Heart left ventricle (tissue), 16 donors: Measurements from ENCODE around the gene C1QBP. TPM values are rescaled to one million over a fixed set of nuclear protein-coding genes. Genes with fewer than 3 reads are reported as not detected.
"Not testable (repeated sequence)": the region's sequence is repeated elsewhere in the genome, so short reads cannot be mapped to it uniquely, and the experiment has no call there.

Source experiments
- ATAC-seq, 4 donors: fragments of 200-7000 bp; cut with Tn5 transposase; one replicate each; pipeline ENCODE4 v1.9.1; 2020 to 2022; ENCODE audit warnings: moderate library complexity in 4 of 4, mild to moderate bottlenecking in 3 of 4, moderate number of reproducible peaks in 1 of 4
- DNase-seq, 5 donors: peaks; one replicate each; pipeline ENCODE4 v3.0.0-alpha.2; 2020
- H3K27ac ChIP-seq, 12 donors: fragments of 200-600 bp; sonication (generic) in 4 of 12; one replicate each; pipeline versions ENCODE4 v1.5.0 to v1.8.0; 2016 to 2022; ENCODE audit warnings: mild to moderate bottlenecking in 2 of 12
- H3K27me3 ChIP-seq, 9 donors: fragments of 200-600 bp; sonication (generic) in 2 of 9; one replicate each; pipeline versions ENCODE4 v1.5.1 to v1.8.0; 2016 to 2022; ENCODE audit warnings: mild to moderate bottlenecking in 3 of 9
- H3K36me3 ChIP-seq, 9 donors: fragments of 200-600 bp; sonication (generic) in 2 of 9; one replicate each; pipeline versions ENCODE4 v1.5.0 to v1.8.0; 2018 to 2022; ENCODE audit warnings: mild to moderate bottlenecking in 2 of 9
- H3K4me1 ChIP-seq, 12 donors: fragments of 200-600 bp; sonication (generic) in 4 of 12; one replicate each; pipeline versions ENCODE4 v1.5.0 to v1.8.0; 2016 to 2022; ENCODE audit warnings: mild to moderate bottlenecking in 3 of 12
- H3K4me3 ChIP-seq, 12 donors: fragments of 200-600 bp; sonication (generic) in 4 of 12; one replicate each; pipeline versions ENCODE4 v1.5.0 to v1.8.0; 2017 to 2022; ENCODE audit warnings: mild to moderate bottlenecking in 9 of 12, moderate library complexity in 4 of 12
- H3K9me3 ChIP-seq, 12 donors: fragments of 200-600 bp; sonication (generic) in 4 of 12; one replicate each; pipeline versions ENCODE4 v1.5.0 to v1.8.0; 2016 to 2022; ENCODE audit warnings: mild to moderate bottlenecking in 1 of 12
- POLR2A ChIP-seq, 2 donors: fragments of 450-650 bp; IDR thresholded peaks; one replicate each; pipeline ENCODE4 v1.6.1; 2017; ENCODE audit warnings: antibody characterized with exemption in 2 of 2, mild to moderate bottlenecking in 2 of 2, moderate library complexity in 2 of 2
- WGBS, 4 donors: extraction: QIAGEN DNeasy Blood & Tissue Kit in 2 of 4; methylation state at CpG; one replicate each; pipeline versions ENCODE4 v1.1.5 to v1.1.7; 2013 to 2018; 5-methylcytosine and 5-hydroxymethylcytosine counted together
- intact Hi-C, 10 donors: fragments of 100-400 bp; cut with DNase I; formaldehyde crosslinking; loops; one replicate each; pipeline versions ENCODE4 v1.11.1 to v1.14.2; 2022
- polyA plus RNA-seq, 2 donors: library from polyadenylated mRNA; stranded (reverse); fragments of 200-250 nt; gene quantifications; one replicate each; pipeline ENCODE4 v1.2.3, GENCODE V29; 2013
- total RNA-seq, 9 donors: library from RNA; depleted of rRNA in 2 of 9; stranded (reverse); fragments of >200 nt in 2 of 9; fragmentation: NEBNext Ultra II Directional in 3 of 9; extraction: Animal tissue kit (Norgen Biotek cat#: 25700) in 3 of 9; gene quantifications; one replicate each; pipeline versions ENCODE4 v1.1.0 to v1.2.4, GENCODE V29; 2016 to 2023
- TF ChIP-seq, protein P1 (sequence below), 12 donors: fragments of 200-600 bp; sonication (generic) in 4 of 12; IDR thresholded peaks; one replicate each; pipeline versions ENCODE4 v1.5.0 to v1.8.0; 2018 to 2022; ENCODE audit warnings: antibody characterized with exemption in 12 of 12, mild to moderate bottlenecking in 5 of 12
- donor health status: ischemic (EF 13 %, LVEDD 7.1; RV severe dilation, severe dysfunction).
- donor health status: healthy with polysubstance abuse.
- donor health status: DM: no; HTN: yes; CAD: no.
- donor health status: DM: no; HTN: no; CAD: no.
- donor health status: ischemic (EF 25% LVEDD 6.9; RV normal size, moderate dysfunction).
- donor health status: ischemic (EF 25% LVEDD 5.7; RV mildly dilated, moderate dysfunction).
- donor health status: healthy.
- donor health status: DM: yes; HTN: yes; CAD: no.
- donor health status: ischemic (EF 35%, LVEDD 5.7; RV mildly dilated, moderate dysfunction).
- donor health status: nonischemic (EF 11% LVEDD 7.7; RV severe dilation, severe dysfunction).
- donor health status: DM: yes; HTN: yes; CAD: no.
- donor health status: PGD.
- donor health status: ischemic (EF 29% LVEDD 5.4; RV normal size, mild dysfunction).
- donor health status: nonischemic (EF 23%, LVEDD 6.1; RV moderate dilation, normal function).

The C1QBP gene
- total and polyA plus RNA-seq, 11 donors: 108 to 173 (median 127) TPM

DNA sequence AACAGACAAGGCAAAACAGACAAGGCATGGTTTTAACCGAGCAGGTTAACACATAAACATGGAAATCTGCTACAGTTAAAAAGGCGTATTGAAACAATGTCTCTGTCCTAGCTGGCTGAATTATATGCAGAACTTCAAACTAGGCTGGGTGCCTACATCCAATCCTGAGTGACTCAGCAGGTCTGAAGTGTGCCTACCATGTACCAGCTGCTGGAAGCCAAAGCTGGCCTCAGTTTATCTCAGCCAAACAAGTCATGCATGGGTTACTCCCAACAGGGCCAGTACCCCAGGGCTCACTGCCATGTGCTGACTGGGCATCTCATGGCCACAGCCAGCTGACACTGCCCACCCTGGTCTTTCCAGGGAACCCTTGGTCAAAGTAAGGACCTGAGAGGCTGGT, 4.0 kb downstream of the C1QBP start:
- intact Hi-C loops: no loop called here
- Histone ChIP-seq H3K27ac (no peak overlapping the region), H3K27me3 (no peaks in the 10 kb centered on the region), H3K4me1 (peaks cover 0 to 38% (median 16%) of the 10 kb centered on the region in 12 donors), H3K9me3 (no peaks in the 10 kb centered on the region), H3K4me3 (no peak overlapping the region), H3K36me3 (peaks cover 0 to 79% (median 71%) of the 10 kb centered on the region in 9 donors)
- DNase-seq: no peak
- TF ChIP-seq, protein P1, sequence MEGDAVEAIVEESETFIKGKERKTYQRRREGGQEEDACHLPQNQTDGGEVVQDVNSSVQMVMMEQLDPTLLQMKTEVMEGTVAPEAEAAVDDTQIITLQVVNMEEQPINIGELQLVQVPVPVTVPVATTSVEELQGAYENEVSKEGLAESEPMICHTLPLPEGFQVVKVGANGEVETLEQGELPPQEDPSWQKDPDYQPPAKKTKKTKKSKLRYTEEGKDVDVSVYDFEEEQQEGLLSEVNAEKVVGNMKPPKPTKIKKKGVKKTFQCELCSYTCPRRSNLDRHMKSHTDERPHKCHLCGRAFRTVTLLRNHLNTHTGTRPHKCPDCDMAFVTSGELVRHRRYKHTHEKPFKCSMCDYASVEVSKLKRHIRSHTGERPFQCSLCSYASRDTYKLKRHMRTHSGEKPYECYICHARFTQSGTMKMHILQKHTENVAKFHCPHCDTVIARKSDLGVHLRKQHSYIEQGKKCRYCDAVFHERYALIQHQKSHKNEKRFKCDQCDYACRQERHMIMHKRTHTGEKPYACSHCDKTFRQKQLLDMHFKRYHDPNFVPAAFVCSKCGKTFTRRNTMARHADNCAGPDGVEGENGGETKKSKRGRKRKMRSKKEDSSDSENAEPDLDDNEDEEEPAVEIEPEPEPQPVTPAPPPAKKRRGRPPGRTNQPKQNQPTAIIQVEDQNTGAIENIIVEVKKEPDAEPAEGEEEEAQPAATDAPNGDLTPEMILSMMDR (IDR thresholded peaks at IDR 0.05): no peak
- TF ChIP-seq POLR2A (IDR thresholded peaks at IDR 0.05): no peak
- 93 to 95% (median 94%) methylated on average over 2 of the region's 2 CpGs for WGBS, 4 donors
- no peak for ATAC-seq

DNA sequence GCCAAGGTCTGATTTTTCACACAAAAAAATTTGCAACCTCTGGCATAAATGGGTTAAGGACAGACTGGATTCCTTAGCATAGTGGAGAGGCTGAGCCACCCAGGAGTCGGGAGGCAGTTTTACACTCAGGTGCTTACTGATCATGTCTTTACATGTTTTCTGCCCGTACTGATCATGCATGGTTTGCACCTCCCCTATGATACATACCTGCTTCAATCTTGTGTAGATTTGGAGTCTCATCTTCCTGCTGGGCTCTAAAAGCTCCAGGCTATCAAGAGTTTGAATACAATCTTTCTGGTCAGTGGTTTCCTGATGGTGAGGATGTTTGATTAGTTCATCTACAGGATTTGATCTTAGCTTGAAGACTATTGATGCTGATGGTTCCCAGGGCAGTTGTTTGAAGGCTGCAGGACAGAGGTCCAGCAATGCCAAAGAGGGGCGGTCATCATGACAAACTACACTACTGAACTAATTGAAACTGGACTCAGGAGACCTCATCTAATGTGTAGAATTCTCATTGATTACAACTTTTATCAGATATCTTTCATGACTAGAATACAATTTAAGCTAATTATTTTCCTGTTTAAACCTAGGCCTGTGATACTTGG, 6.9 kb downstream of the C1QBP start:
- no peak for ATAC-seq
- 75 to 83% (median 79%) methylated on average over 3 of the region's 3 CpGs for WGBS, 4 donors
- Histone ChIP-seq H3K4me1 (peaks cover 0 to 19% (median 2%) of the 10 kb centered on the region in 12 donors), H3K27me3 (no peaks in the 10 kb centered on the region), H3K4me3 (no peak overlapping the region), H3K27ac (no peak overlapping the region), H3K9me3 (no peaks in the 10 kb centered on the region), H3K36me3 (peaks cover 0 to 100% (median 98%) of the 10 kb centered on the region in 9 donors)
- TF ChIP-seq POLR2A (IDR thresholded peaks at IDR 0.05): no peak
- TF ChIP-seq, protein P1 (IDR thresholded peaks at IDR 0.05): no peak
- intact Hi-C loops: no loop called here
- no peak for DNase-seq

DNA sequence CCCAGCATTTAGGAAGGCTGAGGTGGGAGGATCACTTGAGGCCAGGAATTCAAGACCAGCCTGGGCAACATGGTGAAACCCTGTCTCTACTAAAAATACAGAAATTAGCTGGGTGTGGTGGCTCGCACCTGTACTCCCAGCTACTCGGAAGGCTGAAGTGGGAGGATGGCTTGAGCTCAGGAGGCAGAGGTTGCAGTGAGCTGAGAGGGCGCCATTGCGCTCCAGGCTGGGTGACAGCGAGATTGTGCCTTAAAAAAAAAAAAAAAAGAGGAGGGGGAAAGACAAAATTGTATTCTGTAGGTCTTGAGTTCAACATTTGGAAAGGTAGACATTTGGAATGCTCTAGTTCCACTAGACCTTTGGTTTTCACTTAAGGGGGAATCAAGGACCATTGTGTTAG, 7.7 kb downstream of the C1QBP start:
- Histone ChIP-seq H3K4me1 (peaks cover 0 to 15% (median under 1%) of the 10 kb centered on the region in 12 donors), H3K36me3 (peaks cover 0 to 100% (median 98%) of the 10 kb centered on the region in 9 donors)
- DNase-seq, H3K9me3 ChIP-seq, H3K27me3 ChIP-seq, ATAC-seq, intact Hi-C loops, H3K27ac ChIP-seq, H3K4me3 ChIP-seq: not testable (repeated sequence)
- WGBS, 4 donors: 79 to 87% (median 83%) methylated on average over 5 of the region's 5 CpGs

DNA sequence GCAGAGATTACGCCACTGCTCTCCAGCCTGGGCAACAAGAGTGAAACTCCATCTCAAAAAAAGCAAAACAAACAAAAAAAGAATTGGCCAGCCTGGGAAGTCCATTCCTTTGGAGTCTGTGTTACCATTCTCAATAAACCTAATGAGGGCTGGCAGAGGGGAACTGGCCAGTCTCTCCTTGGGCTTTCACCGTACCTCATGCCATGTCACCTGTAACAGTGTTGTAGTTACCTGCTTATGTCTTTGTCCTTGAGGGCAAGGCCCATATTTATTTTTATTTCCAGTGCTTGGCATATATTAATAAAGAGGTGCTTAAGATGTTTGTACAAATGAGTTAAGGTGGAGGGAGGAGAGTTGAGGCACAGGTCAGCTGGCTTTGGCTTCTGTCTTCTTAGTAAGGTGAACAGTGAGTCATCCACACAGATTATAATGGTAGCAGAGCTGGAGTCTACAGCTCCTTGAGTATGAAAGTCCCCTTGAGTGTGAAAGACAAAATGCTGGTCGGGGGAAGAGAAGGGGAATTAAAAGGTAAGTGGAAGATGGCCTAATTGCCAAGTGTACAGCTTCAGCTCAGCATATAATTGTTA, 8.4 kb downstream of the C1QBP start:
- H3K36me3 ChIP-seq: peaks cover 0 to 100% (median 99%) of the 10 kb centered on the region in 9 donors
- H3K4me3 ChIP-seq: no peak overlapping the region
- 89 to 98% (median 94%) methylated on average over 3 of the region's 3 CpGs for WGBS, 4 donors
- intact Hi-C loops: no loop called here
- H3K27me3 ChIP-seq: no peaks in the 10 kb centered on the region
- H3K9me3 ChIP-seq: no peaks in the 10 kb centered on the region
- H3K4me1 ChIP-seq: peaks cover 0 to 15% (median 0%) of the 10 kb centered on the region in 12 donors
- ATAC-seq (no peak), DNase-seq (no peak)
- no peak overlapping the region for H3K27ac ChIP-seq
- TF ChIP-seq, protein P1 (IDR thresholded peaks at IDR 0.05): no peak
- TF ChIP-seq POLR2A (IDR thresholded peaks at IDR 0.05): no peak
